Fibroblast of the conjunctiva (primary cell): Measurements from ENCODE around the gene ZDHHC12.

Source experiments
- DNase-seq: peaks from one replicate; pipeline ENCODE4 v3.0.0-alpha.2; 2010; ENCODE audit warnings: low read depth

The ZDHHC12 gene

GRCh38 chr9:128685636-128686489 lies 38.1 kb downstream of the ZDHHC12 start:
- no peak for DNase-seq

DNA sequence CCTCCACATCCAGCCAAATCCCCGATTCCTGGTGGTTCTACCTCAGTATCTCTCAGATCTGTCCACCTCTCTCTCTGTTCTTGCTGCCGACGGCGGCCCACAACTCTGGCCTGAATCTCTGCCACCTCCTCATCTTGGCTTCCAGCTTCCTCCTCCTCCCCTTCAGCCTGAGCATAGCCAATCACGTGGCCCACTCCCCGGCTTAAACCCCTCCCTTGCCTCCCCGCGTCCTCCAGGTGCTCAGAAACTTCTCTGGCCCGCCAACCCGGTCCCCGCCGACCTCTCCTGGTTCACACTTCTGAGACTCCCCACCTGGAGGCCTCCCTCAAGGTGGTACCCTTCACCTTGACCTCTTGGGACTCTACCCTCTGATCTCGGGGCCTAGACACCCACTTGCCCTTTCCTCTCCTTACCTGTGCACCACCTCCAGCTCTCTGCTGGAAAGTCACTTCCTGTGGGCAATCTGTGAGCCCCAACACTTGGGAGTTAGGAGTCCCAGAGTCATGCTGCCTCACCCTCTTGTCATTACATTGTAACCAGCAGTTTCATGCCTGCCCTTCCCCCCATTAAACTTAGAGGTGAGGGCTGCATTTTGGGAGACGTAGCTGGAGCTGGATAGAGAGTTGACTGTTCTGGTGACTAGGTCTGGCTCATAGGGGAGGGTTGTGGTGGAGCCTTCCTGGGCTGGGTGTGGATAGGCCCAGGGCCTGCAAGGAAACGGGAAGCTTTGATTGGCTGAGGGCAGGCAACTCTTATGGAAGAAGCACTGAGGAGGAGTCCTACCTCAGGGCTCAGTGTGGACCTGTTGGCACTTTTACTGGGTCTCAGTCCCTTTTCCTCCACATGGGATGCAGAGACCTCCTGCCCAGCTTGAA lies 39.4 kb downstream of the ZDHHC12 start:
- DNase-seq, result no peak

- DNase-seq, result no peak
Observed at GRCh38 chr9:128684065-128684324, 39.9 kb downstream of the ZDHHC12 start.

DNA sequence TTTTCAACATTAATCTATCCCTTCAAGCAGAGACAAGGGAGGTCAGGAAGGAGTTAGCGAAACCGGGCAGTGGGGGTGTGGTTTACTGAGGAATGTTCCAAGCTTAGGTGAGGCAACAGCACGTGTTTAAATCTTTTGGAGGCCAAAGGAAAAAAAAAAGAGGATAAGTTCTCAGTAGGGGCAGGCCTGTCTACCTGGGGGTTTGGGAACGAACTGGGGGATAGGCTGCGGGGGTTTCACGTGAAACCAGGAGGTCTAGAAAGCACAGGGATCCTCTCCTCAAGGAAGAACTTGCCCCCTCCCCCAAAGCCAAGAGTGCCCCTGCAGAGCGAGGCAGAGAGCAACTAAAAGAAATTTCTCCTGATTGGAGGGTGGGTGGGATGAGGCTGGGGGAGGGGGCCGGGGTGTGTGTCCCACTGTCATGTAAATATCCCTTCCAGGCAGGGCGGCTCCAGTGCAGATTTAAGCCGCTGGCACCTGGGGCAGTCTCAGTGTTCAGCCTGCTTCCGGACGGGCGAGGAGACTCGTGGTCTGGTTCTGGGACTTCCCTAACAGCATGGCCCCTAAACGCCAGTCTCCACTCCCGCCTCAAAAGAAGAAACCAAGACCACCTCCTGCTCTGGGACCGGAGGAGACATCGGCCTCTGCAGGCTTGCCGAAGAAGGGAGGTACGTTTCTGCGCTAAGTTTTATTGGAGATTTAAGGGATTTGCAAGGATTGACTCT lies 40.4 kb downstream of the ZDHHC12 start:
- no peak for DNase-seq

DNA sequence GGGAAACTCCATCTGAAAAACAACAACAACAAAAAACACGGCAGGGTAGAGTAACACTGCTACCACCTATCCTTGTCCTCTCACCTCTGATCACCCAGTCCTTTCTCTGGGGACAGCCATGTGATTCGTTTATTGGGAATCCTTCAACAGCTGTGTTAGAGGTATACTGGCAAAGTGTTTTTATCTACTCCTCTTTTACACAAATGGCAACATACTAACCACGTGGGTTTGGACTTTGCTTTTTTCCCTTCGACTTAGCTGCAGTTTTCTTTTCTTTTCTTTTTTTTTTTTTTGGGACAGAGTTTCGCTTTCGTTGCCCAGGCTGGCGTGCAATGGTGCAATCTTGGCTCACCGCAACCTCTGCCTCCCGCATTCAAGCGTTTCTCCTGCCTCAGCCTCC lies 46.1 kb downstream of the ZDHHC12 start:
- DNase-seq, result no peak

DNA sequence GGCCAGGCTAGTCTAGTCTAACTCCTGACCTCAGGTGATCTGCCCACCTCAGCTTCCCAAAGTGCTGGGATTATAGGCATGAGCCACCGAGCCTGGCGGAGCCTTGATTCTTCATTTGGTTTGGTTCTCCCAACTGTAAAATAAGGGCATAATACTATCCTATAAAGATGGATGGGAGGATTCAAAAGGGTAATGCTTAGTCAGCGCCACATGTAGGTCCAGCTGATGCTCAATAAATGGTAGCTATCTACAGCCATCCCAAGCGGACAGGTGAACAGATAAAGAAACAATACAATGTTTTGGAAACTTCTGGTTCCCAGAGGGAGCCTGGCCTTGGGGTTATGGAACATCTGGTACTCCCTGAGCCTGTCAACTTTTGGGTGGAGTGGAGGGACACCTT lies 48.5 kb downstream of the ZDHHC12 start:
- no peak for DNase-seq
